GM19324 (cell line): ENCODE measurements around the gene MAP2K7.
"Not testable (repeated sequence)": the region's sequence is repeated elsewhere in the genome, so short reads cannot be mapped to it uniquely, and the experiment has no call there.

Experiments used
- ATAC-seq: cut with Tn5 transposase; IDR thresholded peaks from one replicate; pipeline ENCODE4 v1.9.1; 2021; ENCODE audit warnings: mild to moderate bottlenecking, moderate library complexity; ENCODE audit not compliant: unreplicated experiment, low FRiP score

MAP2K7 gene

GRCh38 chr19:7953576-7953975, 49.9 kb downstream of the MAP2K7 start:
- no peak for ATAC-seq

- ATAC-seq = no peak
Measured at GRCh38 chr19:7955696-7956095, 52.0 kb downstream of the MAP2K7 start.

GRCh38 chr19:7959211-7959610, 55.5 kb downstream of the MAP2K7 start:
- ATAC-seq = no peak

- not testable (repeated sequence) for ATAC-seq
Measured at GRCh38 chr19:7961082-7961481, 57.4 kb downstream of the MAP2K7 start.

GRCh38 chr19:7961920-7962626, 58.4 kb downstream of the MAP2K7 start:
- no peak for ATAC-seq

GRCh38 chr19:7962644-7963268, 59.1 kb downstream of the MAP2K7 start:
- ATAC-seq = no peak

GRCh38 chr19:7963566-7963965, 59.9 kb downstream of the MAP2K7 start:
- no peak for ATAC-seq
